CD4-positive, alpha-beta memory T cell (primary cell): ENCODE results near the gene RPUSD1. TPM values are rescaled to one million over a fixed set of nuclear protein-coding genes. Genes with fewer than 3 reads are reported as not detected.

ENCODE experiments used
- CTCF ChIA-PET: fragments of 350-600 bp; sonication (Branson Sonifier 250); formaldehyde crosslinking; loops from one replicate; lab custom pipeline; 2021; ENCODE audit warnings: inconsistent platforms; ENCODE audit not compliant: partially characterized antibody; lab: Charles Lee
- POLR2A ChIA-PET: fragments of 350-600 bp; sonication (Branson Sonifier 250); formaldehyde crosslinking; loops from one replicate; lab custom pipeline; 2021; ENCODE audit not compliant: partially characterized antibody; lab: Charles Lee
- DNase-seq, 5 donors: peaks; one replicate each; pipeline versions ENCODE4 v3.0.0 to v3.0.0-alpha.2; 2020 to 2022; ENCODE audit warnings: mixed read lengths in 1 of 5
- H3K27ac ChIP-seq: one replicate; pipeline ENCODE4 v1.7.0; 2013; ENCODE audit warnings: low read depth, low read length
- H3K27me3 ChIP-seq: 2 replicates; pipeline ENCODE4 v1.7.0; 2013; ENCODE audit warnings: mild to moderate bottlenecking, low read length, moderate library complexity; ENCODE audit not compliant: insufficient read depth
- H3K36me3 ChIP-seq: 2 replicates; pipeline ENCODE4 v1.7.0; 2013; ENCODE audit warnings: mild to moderate bottlenecking, low read length, moderate library complexity; ENCODE audit not compliant: insufficient read depth
- H3K4me1 ChIP-seq: 2 replicates; pipeline ENCODE4 v1.7.0; 2013; ENCODE audit warnings: mild to moderate bottlenecking, low read length, moderate library complexity; ENCODE audit not compliant: insufficient read depth
- H3K4me3 ChIP-seq, 2 donors: one replicate each; pipeline ENCODE4 v1.7.0; 2013; ENCODE audit warnings: low read length in 2 of 2, mild to moderate bottlenecking in 1 of 2
- H3K9me3 ChIP-seq, 2 donors: one replicate each; pipeline ENCODE4 v1.7.0; 2013; ENCODE audit warnings: low read length in 2 of 2, control low read depth in 1 of 2; ENCODE audit not compliant: control insufficient read depth in 1 of 2
- H3K27ac Mint-ChIP-seq, 7 donors: one replicate each; pipeline ENCODE4 v1.8.0; 2020 to 2021; ENCODE audit warnings: mixed read lengths in 7 of 7, mild to moderate bottlenecking in 6 of 7, inconsistent platforms in 3 of 7, moderate library complexity in 3 of 7
- H3K27me3 Mint-ChIP-seq, 2 donors: one replicate each; pipeline ENCODE4 v1.8.0; 2020 to 2021; ENCODE audit warnings: mixed read lengths in 2 of 2
- H3K36me3 Mint-ChIP-seq, 2 donors: one replicate each; pipeline ENCODE4 v1.8.0; 2020 to 2021; ENCODE audit warnings: mixed read lengths in 2 of 2, inconsistent platforms in 1 of 2, mild to moderate bottlenecking in 1 of 2
- H3K4me1 Mint-ChIP-seq, 4 donors: one replicate each; pipeline ENCODE4 v1.8.0; 2020 to 2021; ENCODE audit warnings: mixed read lengths in 4 of 4, mild to moderate bottlenecking in 1 of 4
- H3K4me3 Mint-ChIP-seq, 8 donors: one replicate each; pipeline ENCODE4 v1.8.0; 2020 to 2021; ENCODE audit warnings: mixed read lengths in 8 of 8, mild to moderate bottlenecking in 7 of 8, moderate library complexity in 6 of 8, inconsistent platforms in 3 of 8
- H3K9me3 Mint-ChIP-seq, 8 donors: one replicate each; pipeline ENCODE4 v1.8.0; 2020 to 2021; ENCODE audit warnings: mixed read lengths in 8 of 8, mild to moderate bottlenecking in 5 of 8, inconsistent platforms in 3 of 8, moderate library complexity in 1 of 8
- intact Hi-C: fragments of 100-400 bp; cut with micrococcal nuclease; formaldehyde crosslinking; loops from one replicate; pipeline ENCODE4 v1.15.1; 2023
- polyA plus RNA-seq, 2 donors: library from polyadenylated mRNA; unstranded; fragments of 300-500 nt; fragmentation: Illumina TruSeq; gene quantifications; one replicate each; pipeline ENCODE4 v1.2.3, GENCODE V29; 2021
- total RNA-seq, 2 experiments: library from RNA; stranded (reverse); gene quantifications; one replicate each; pipeline ENCODE4 v1.2.3, GENCODE V29; 2021

Gene RPUSD1
- total and polyA plus RNA-seq, 4 experiments from 2014 or later: 19.9 to 31.1 (median 28.3) TPM

- H3K9me3 ChIP-seq: no peaks in the 10 kb centered on the region
- no peaks in the 10 kb centered on the region for H3K36me3 ChIP-seq
- no peaks in the 10 kb centered on the region for H3K27me3 ChIP-seq
- no peak overlapping the region for H3K4me3 ChIP-seq
- H3K36me3 Mint-ChIP-seq: no peaks in the 10 kb centered on the region
- POLR2A ChIA-PET: no interaction called here
- CTCF ChIA-PET: no interaction called here
- no peaks in the 10 kb centered on the region for H3K4me1 ChIP-seq
- H3K4me3 Mint-ChIP-seq: no peak overlapping the region
- no peak overlapping the region for H3K27ac Mint-ChIP-seq
- DNase-seq: no peak
- no peaks in the 10 kb centered on the region for H3K9me3 Mint-ChIP-seq
- intact Hi-C loops: no loop called here
- no peaks in the 10 kb centered on the region for H3K4me1 Mint-ChIP-seq
- no peak overlapping the region for H3K27ac ChIP-seq
- no peaks in the 10 kb centered on the region for H3K27me3 Mint-ChIP-seq
Measured at GRCh38 chr16:769934-770333, 18.2 kb downstream of the RPUSD1 start.

GRCh38 chr16:769184-769784 lies 18.9 kb downstream of the RPUSD1 start:
- Histone ChIP-seq H3K4me3 (no peak overlapping the region), H3K27me3 (no peaks in the 10 kb centered on the region), H3K27ac (no peak overlapping the region), H3K36me3 (no peaks in the 10 kb centered on the region), H3K9me3 (no peaks in the 10 kb centered on the region), H3K4me1 (no peaks in the 10 kb centered on the region)
- no peaks in the 10 kb centered on the region for H3K36me3 Mint-ChIP-seq
- no peak for DNase-seq
- no peaks in the 10 kb centered on the region for H3K9me3 Mint-ChIP-seq
- H3K4me3 Mint-ChIP-seq: no peak overlapping the region
- no peaks in the 10 kb centered on the region for H3K4me1 Mint-ChIP-seq
- CTCF ChIA-PET: no interaction called here
- intact Hi-C loops: no loop called here
- POLR2A ChIA-PET: no interaction called here
- no peaks in the 10 kb centered on the region for H3K27me3 Mint-ChIP-seq
- no peak overlapping the region for H3K27ac Mint-ChIP-seq

DNA sequence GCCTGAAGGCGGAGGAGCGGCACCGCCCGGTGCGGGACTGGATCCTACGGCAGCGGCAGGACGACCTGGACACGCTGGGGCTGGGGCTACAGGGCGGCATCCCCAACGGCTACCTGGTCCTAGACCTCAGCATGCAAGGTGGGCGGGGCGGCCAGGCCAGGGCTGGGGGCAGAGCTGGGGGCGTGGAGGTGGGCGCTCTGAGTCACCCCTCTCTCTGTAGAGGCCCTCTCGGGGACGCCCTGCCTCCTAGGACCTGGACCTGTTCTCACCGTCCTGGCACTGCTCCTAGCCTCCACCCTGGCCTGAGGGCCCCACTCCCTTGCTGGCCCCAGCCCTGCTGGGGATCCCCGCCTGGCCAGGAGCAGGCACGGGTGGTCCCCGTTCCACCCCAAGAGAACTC lies 19.8 kb downstream of the RPUSD1 start:
- H3K4me1 ChIP-seq: no peaks in the 10 kb centered on the region
- H3K27ac Mint-ChIP-seq: no peak overlapping the region
- CTCF ChIA-PET: interaction anchor here (0.7 kb wide), 1 partner anchor 25 kb away, joined by 3 read pairs; no protein-coding TSS in a partner anchor
- no peaks in the 10 kb centered on the region for H3K27me3 Mint-ChIP-seq
- H3K4me3 ChIP-seq: no peak overlapping the region
- H3K9me3 ChIP-seq: no peaks in the 10 kb centered on the region
- H3K27me3 ChIP-seq: no peaks in the 10 kb centered on the region
- H3K4me3 Mint-ChIP-seq: no peak overlapping the region
- POLR2A ChIA-PET: no interaction called here
- no peak overlapping the region for H3K27ac ChIP-seq
- H3K4me1 Mint-ChIP-seq: no peaks in the 10 kb centered on the region
- intact Hi-C loops: no loop called here
- H3K36me3 ChIP-seq: no peaks in the 10 kb centered on the region
- H3K36me3 Mint-ChIP-seq: no peaks in the 10 kb centered on the region
- no peaks in the 10 kb centered on the region for H3K9me3 Mint-ChIP-seq
- DNase-seq: no peak

- H3K4me3 Mint-ChIP-seq: no peak overlapping the region
- H3K27me3 Mint-ChIP-seq: no peaks in the 10 kb centered on the region
- Histone ChIP-seq H3K9me3 (no peaks in the 10 kb centered on the region), H3K27ac (no peak overlapping the region), H3K4me3 (no peak overlapping the region), H3K36me3 (no peaks in the 10 kb centered on the region), H3K27me3 (no peaks in the 10 kb centered on the region), H3K4me1 (no peaks in the 10 kb centered on the region)
- ChIA-PET POLR2A (no interaction called here), CTCF (interaction anchor here (0.7 kb wide), 1 partner anchor 25 kb away, joined by 3 read pairs; no protein-coding TSS in a partner anchor)
- no peaks in the 10 kb centered on the region for H3K4me1 Mint-ChIP-seq
- DNase-seq: no peak
- H3K27ac Mint-ChIP-seq: no peak overlapping the region
- no peaks in the 10 kb centered on the region for H3K9me3 Mint-ChIP-seq
- intact Hi-C loops: no loop called here
- H3K36me3 Mint-ChIP-seq: no peaks in the 10 kb centered on the region
Measured at GRCh38 chr16:767743-768235, 20.4 kb downstream of the RPUSD1 start.

- Histone ChIP-seq H3K4me1 (no peaks in the 10 kb centered on the region), H3K36me3 (no peaks in the 10 kb centered on the region), H3K9me3 (no peaks in the 10 kb centered on the region), H3K4me3 (no peak overlapping the region), H3K27me3 (no peaks in the 10 kb centered on the region), H3K27ac (no peak overlapping the region)
- intact Hi-C loops: no loop called here
- no peaks in the 10 kb centered on the region for H3K36me3 Mint-ChIP-seq
- H3K9me3 Mint-ChIP-seq: no peaks in the 10 kb centered on the region
- H3K27ac Mint-ChIP-seq: no peak overlapping the region
- H3K4me3 Mint-ChIP-seq: no peak overlapping the region
- H3K4me1 Mint-ChIP-seq: no peaks in the 10 kb centered on the region
- DNase-seq: no peak
- ChIA-PET POLR2A (no interaction called here), CTCF (no interaction called here)
- H3K27me3 Mint-ChIP-seq: no peaks in the 10 kb centered on the region
Measured at GRCh38 chr16:766820-767640, 21.2 kb downstream of the RPUSD1 start.

DNA sequence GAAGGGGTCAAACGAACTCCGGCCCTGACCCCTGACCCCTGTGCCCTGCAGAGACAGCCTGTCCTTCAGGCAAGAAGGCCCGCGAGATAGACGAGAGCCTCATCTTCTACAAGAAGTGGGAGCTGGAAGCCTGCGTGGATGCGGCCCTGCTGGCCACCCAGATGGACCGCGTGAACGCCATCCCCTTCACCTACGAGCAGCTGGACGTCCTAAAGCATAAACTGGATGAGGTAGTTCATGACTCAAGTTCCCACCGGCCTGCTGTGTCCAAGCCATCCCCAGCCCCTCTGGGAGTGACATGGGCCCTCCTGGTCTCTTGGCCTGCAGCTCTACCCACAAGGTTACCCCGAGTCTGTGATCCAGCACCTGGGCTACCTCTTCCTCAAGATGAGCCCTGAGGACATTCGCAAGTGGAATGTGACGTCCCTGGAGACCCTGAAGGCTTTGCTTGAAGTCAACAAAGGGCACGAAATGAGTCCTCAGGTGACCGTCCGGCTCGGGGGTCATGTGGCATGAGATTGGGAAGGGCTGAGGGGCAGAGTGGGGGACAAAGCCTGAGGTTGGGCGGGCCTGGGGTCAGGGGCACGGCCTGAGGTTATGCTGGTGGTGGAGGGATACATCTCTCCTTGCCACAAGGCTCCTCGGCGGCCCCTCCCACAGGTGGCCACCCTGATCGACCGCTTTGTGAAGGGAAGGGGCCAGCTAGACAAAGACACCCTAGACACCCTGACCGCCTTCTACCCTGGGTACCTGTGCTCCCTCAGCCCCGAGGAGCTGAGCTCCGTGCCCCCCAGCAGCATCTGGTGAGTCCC lies 22.0 kb downstream of the RPUSD1 start:
- Mint-ChIP-seq H3K36me3 (no peaks in the 10 kb centered on the region), H3K27me3 (no peaks in the 10 kb centered on the region), H3K4me1 (no peaks in the 10 kb centered on the region), H3K9me3 (no peaks in the 10 kb centered on the region), H3K27ac (no peak overlapping the region), H3K4me3 (no peak overlapping the region)
- H3K27ac ChIP-seq: no peak overlapping the region
- ChIA-PET CTCF (no interaction called here), POLR2A (no interaction called here)
- intact Hi-C loops: no loop called here
- H3K36me3 ChIP-seq: no peaks in the 10 kb centered on the region
- H3K4me1 ChIP-seq: no peaks in the 10 kb centered on the region
- no peaks in the 10 kb centered on the region for H3K27me3 ChIP-seq
- DNase-seq: no peak
- no peak overlapping the region for H3K4me3 ChIP-seq
- no peaks in the 10 kb centered on the region for H3K9me3 ChIP-seq

DNA sequence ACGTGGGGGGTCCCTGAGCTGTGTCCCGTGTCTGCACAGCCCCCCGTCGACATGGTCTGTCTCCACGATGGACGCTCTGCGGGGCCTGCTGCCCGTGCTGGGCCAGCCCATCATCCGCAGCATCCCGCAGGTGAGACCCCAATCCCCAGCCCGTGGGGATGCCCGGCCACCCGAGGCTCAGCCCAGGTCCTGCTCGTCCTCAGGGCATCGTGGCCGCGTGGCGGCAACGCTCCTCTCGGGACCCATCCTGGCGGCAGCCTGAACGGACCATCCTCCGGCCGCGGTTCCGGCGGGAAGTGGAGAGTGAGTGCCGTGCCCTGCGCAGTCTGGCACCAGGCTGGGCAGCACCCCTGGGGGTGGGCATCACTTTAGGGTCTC lies 22.7 kb downstream of the RPUSD1 start:
- H3K27ac Mint-ChIP-seq: no peak overlapping the region
- Histone ChIP-seq H3K4me1 (no peaks in the 10 kb centered on the region), H3K36me3 (no peaks in the 10 kb centered on the region), H3K4me3 (no peak overlapping the region), H3K9me3 (no peaks in the 10 kb centered on the region), H3K27me3 (no peaks in the 10 kb centered on the region), H3K27ac (no peak overlapping the region)
- H3K4me3 Mint-ChIP-seq: no peak overlapping the region
- ChIA-PET CTCF (no interaction called here), POLR2A (no interaction called here)
- intact Hi-C loops: no loop called here
- H3K4me1 Mint-ChIP-seq: no peaks in the 10 kb centered on the region
- H3K9me3 Mint-ChIP-seq: no peaks in the 10 kb centered on the region
- no peaks in the 10 kb centered on the region for H3K36me3 Mint-ChIP-seq
- no peak for DNase-seq
- H3K27me3 Mint-ChIP-seq: peaks cover 0 to 1% of the 10 kb centered on the region in 2 donors
